Ascending aorta (tissue), 2 donors: ENCODE measurements around the gene GALNT17. TPM values are rescaled to one million over a fixed set of nuclear protein-coding genes. Genes with fewer than 3 reads are reported as not detected.

Experiments used
- DNase-seq, 2 donors: peaks; one replicate each; pipeline ENCODE4 v3.0.0-alpha.2; 2019; ENCODE audit warnings: low spot score in 2 of 2
- H3K27ac ChIP-seq, 2 donors: fragments of 200-600 bp; sonication (generic); one replicate each; pipeline ENCODE4 v1.5.1; 2016 to 2017; ENCODE audit warnings: mild to moderate bottlenecking in 1 of 2
- H3K27me3 ChIP-seq: fragments of 200-600 bp; sonication (generic); one replicate; pipeline ENCODE4 v1.5.1; 2017
- H3K36me3 ChIP-seq, 2 donors: fragments of 200-600 bp; sonication (generic); one replicate each; pipeline ENCODE4 v1.5.1; 2016
- H3K4me1 ChIP-seq, 2 donors: fragments of 200-600 bp; sonication (generic); one replicate each; pipeline ENCODE4 v1.5.1; 2016 to 2017; ENCODE audit warnings: mild to moderate bottlenecking in 1 of 2
- H3K4me3 ChIP-seq, 2 donors: fragments of 200-600 bp; sonication (generic); one replicate each; pipeline ENCODE4 v1.5.1; 2016 to 2017; ENCODE audit warnings: mild to moderate bottlenecking in 1 of 2
- H3K9me3 ChIP-seq, 2 donors: fragments of 200-600 bp; sonication (generic); one replicate each; pipeline ENCODE4 v1.5.1; 2016
- intact Hi-C: fragments of 100-400 bp; cut with DNase I; formaldehyde crosslinking; loops from one replicate; pipeline ENCODE4 v1.15.1; 2023
- total RNA-seq: library from RNA; depleted of rRNA; stranded (reverse); fragments of >200 nt; gene quantifications from one replicate; pipeline ENCODE4 v1.1.0, GENCODE V29; 2016
- TF ChIP-seq, protein P1 (sequence below), 3 experiments: fragments of 200-600 bp in 2 of 3; fragments of 450-650 bp in 1 of 3; sonication (generic) in 2 of 3; IDR thresholded peaks; one replicate each; pipeline ENCODE4 v1.5.1; 2016 to 2019; ENCODE audit warnings: antibody characterized with exemption in 3 of 3, mild to moderate bottlenecking in 1 of 3, moderate library complexity in 1 of 3

GALNT17 gene
- total RNA-seq, 1 donor from 2014 or later = 29.8 TPM

DNA sequence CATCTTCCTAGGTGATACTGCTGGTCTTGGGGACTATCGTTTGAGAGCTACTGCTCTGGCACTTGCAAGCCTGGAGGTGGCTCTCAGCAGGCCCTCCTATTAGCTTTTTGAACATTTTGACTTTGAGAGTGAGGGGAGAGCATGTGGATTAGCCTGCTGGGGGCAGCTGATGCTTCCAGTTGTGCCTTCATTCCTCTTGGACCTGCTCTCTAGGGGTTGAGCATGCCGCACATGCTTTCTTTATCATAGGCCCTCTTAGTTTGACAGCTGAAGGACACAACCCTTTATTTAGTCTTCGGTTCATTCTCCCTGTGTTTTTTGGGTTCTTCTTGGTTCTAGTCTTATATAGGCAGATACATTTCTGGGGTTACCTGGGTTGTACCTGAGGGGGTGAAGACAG lies 132.1 kb downstream of the GALNT17 start:
- TF ChIP-seq, protein P1, sequence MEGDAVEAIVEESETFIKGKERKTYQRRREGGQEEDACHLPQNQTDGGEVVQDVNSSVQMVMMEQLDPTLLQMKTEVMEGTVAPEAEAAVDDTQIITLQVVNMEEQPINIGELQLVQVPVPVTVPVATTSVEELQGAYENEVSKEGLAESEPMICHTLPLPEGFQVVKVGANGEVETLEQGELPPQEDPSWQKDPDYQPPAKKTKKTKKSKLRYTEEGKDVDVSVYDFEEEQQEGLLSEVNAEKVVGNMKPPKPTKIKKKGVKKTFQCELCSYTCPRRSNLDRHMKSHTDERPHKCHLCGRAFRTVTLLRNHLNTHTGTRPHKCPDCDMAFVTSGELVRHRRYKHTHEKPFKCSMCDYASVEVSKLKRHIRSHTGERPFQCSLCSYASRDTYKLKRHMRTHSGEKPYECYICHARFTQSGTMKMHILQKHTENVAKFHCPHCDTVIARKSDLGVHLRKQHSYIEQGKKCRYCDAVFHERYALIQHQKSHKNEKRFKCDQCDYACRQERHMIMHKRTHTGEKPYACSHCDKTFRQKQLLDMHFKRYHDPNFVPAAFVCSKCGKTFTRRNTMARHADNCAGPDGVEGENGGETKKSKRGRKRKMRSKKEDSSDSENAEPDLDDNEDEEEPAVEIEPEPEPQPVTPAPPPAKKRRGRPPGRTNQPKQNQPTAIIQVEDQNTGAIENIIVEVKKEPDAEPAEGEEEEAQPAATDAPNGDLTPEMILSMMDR (IDR thresholded peaks at IDR 0.05) = no peak
- intact Hi-C loops = no loop called here

DNA sequence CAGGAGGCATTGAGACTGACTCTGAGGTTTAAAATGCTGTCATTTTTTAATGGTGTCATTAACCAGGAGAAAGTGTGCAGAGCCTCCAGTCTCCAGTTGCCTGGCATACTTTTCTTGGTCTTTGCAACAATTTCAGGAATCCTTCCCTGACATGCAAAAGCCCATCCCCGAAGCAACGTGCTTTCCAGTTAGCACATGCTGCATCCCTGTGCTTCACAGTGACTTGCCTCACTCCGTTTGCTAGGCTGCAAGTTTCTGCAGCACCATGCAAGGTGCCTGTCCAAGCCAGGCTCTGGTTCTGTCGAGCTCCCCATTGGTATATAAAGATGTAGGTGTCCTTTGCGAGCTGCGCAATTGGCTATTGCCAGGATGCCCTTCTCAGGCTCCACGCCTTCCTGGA lies 135.0 kb downstream of the GALNT17 start:
- H3K27me3 ChIP-seq = no peaks in the 10 kb centered on the region
- no peaks in the 10 kb centered on the region for H3K36me3 ChIP-seq
- no peak overlapping the region for H3K27ac ChIP-seq
- H3K4me1 ChIP-seq = peaks cover 0 to 11% of the 10 kb centered on the region in 2 donors
- no peak overlapping the region for H3K4me3 ChIP-seq
- DNase-seq = no peak
- TF ChIP-seq, protein P1 (IDR thresholded peaks at IDR 0.05) = no peak
- intact Hi-C loops = no loop called here
- peaks cover 5 to 7% of the 10 kb centered on the region in 2 donors for H3K9me3 ChIP-seq

More for the DNA sequence above, 132.1 kb downstream of the GALNT17 start:
- no peak for DNase-seq
- H3K27me3 ChIP-seq = no peaks in the 10 kb centered on the region
- no peak overlapping the region for H3K27ac ChIP-seq
- H3K4me1 ChIP-seq = no peaks in the 10 kb centered on the region
- no peak overlapping the region for H3K4me3 ChIP-seq
- peaks cover 5 to 7% of the 10 kb centered on the region in 2 donors for H3K9me3 ChIP-seq
- no peaks in the 10 kb centered on the region for H3K36me3 ChIP-seq

DNA sequence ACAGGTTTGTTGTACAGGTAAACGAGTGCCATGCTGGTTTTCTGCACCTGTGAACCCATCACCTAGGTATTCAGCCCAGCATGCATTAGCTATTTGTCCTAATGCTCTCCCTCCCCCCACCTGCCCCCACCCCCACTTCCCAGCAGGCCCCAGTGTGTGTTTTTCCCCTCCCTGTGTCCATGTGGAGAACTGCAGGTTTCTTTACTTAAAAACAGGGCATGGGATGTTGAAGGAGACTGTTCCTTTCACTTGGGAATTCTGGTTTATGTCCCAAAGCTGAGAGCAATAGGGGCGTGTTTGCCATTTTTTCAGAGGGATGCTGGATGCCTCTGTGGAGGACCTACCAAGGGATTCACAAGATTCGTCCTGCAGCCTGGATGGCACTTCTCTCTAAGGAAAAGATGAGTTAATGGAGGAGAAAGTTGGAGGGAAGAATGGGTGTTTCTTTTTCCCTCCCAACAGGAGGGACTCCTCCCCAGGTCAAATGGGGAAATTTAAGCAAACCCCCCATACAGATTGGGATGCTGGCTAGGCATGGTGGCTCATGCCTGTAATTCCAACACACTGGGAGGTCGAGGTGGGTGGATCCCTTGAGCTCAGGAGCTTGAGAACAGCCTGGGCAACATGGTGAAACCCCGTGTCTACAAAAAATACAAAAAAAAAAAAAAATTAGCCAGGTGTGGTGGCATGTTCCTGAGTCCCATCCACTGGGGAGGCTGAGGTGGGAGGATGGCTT lies 136.0 kb downstream of the GALNT17 start:
- intact Hi-C loops = no loop called here
- H3K27ac ChIP-seq = no peak overlapping the region
- H3K4me1 ChIP-seq = peaks cover 0 to 14% of the 10 kb centered on the region in 2 donors

DNA sequence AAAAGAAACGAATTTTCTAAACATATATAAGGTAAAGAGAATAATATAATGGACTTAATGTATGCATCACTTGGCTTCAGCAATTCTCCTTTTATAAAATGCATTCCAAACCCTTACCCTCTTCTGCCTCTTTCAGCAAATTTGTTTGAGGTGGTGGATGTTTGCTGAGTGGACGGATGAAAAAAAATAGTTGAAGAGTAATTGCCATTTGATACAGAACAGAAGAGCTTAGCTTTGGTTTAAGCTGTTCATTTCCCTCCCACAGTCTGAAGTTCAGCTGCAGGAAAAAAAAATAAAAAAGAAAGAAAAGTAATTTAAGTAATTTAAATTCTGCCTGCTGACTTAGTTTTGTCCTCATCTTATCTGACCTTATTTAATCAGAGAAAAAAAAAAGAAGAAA lies 138.6 kb downstream of the GALNT17 start:
- Histone ChIP-seq H3K27me3 (no peaks in the 10 kb centered on the region), H3K4me1 (peaks cover 0 to 27% of the 10 kb centered on the region in 2 donors)
- TF ChIP-seq, protein P1 (IDR thresholded peaks at IDR 0.05) = no peak

More for the DNA sequence above, 136.0 kb downstream of the GALNT17 start:
- H3K4me3 ChIP-seq = no peak overlapping the region
- TF ChIP-seq, protein P1 (IDR thresholded peaks at IDR 0.05) = no peak
- no peaks in the 10 kb centered on the region for H3K36me3 ChIP-seq
- DNase-seq = no peak
- H3K9me3 ChIP-seq = peaks cover 5 to 7% of the 10 kb centered on the region in 2 donors
- H3K27me3 ChIP-seq = no peaks in the 10 kb centered on the region

DNA sequence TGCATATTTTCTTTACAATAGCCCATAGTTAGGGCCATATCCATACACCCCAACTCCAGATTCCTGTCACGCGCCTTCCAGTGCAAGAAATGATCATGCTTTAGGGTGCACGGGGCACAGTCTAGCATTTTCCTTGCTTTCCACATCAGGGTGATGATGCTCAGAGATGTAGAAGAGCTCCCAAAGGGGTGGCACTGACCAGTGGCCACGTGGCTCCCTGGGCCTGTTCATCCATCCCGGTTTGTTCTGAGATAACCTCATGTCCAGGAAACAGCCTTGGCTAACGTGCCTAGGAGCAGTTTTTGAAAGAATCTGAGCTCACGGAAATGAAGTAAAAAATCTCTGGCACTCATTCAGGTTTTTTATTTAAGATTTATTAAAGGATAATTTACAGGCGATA lies 139.3 kb downstream of the GALNT17 start:
- no peaks in the 10 kb centered on the region for H3K36me3 ChIP-seq
- TF ChIP-seq, protein P1 (IDR thresholded peaks at IDR 0.05) = no peak
- intact Hi-C loops = loop anchor here (2.0 to 10.0 kb wide), 3 partner anchors 26 to 576 kb away; partner anchors contain the start of gene GALNT17
- peak overlapping the region; percentile 47 to 53 for H3K27ac ChIP-seq
- H3K4me3 ChIP-seq = peak overlapping the region in 1 of 2 donors; percentile 22
- no peaks in the 10 kb centered on the region for H3K27me3 ChIP-seq
- peak in 1 of 2 donors; percentile 73 for DNase-seq
- H3K4me1 ChIP-seq = peaks cover 0 to 27% of the 10 kb centered on the region in 2 donors
- H3K9me3 ChIP-seq = no peaks in the 10 kb centered on the region

More for the DNA sequence above, 138.6 kb downstream of the GALNT17 start:
- Histone ChIP-seq H3K27ac (peak overlapping the region in 1 of 2 donors; percentile 47), H3K4me3 (no peak overlapping the region), H3K9me3 (peaks cover 3 to 4% of the 10 kb centered on the region in 2 donors), H3K36me3 (no peaks in the 10 kb centered on the region)
- no peak for DNase-seq
- intact Hi-C loops = loop anchor here (2.0 to 10.0 kb wide), 3 partner anchors 26 to 576 kb away; partner anchors contain the start of gene GALNT17
